NCI-H1417 (cell line): ENCODE data around the gene CEL.

Source experiments
- DNase-seq, 3 experiments: peaks; one replicate each; lab custom pipeline; 2025; lab: John Stamatoyannopoulos, UW

Gene CEL

GRCh38 chr9:133061764-133062145, at the start of gene CEL:
Gene CEL, plus strand, starts transcription at chr9:133061981. Its CDS starts 22 bp downstream, at chr9:133062003.
- DNase-seq = peak; percentile 2 to 96 (median 90)

GRCh38 chr9:133014696-133015095, 47.1 kb upstream of the CEL start:
- no peak for DNase-seq

- DNase-seq = peak in 1 of 3 experiments; percentile 8
These were observed 38.5 kb upstream of the CEL start for GRCh38 chr9:133023117-133023890.

GRCh38 chr9:133026426-133026825, 35.4 kb upstream of the CEL start:
- no peak for DNase-seq

- no peak for DNase-seq
These were observed 34.6 kb upstream of the CEL start for GRCh38 chr9:133027134-133027533.

GRCh38 chr9:133028221-133028620, 33.6 kb upstream of the CEL start:
- DNase-seq = no peak

- no peak for DNase-seq
These were observed 31.8 kb upstream of the CEL start for GRCh38 chr9:133029994-133030316.

- DNase-seq = peak; percentile 96 to 100 (median 99)
These were observed 31.3 kb upstream of the CEL start, which contains the start of gene GTF3C5 for GRCh38 chr9:133030317-133031129. Gene GTF3C5, plus strand, starts transcription at chr9:133030997. Its CDS starts 15 bp downstream, at chr9:133031012.

GRCh38 chr9:133031130-133031422, 30.7 kb upstream of the CEL start:
- no peak for DNase-seq

GRCh38 chr9:133031496-133031911, 30.3 kb upstream of the CEL start:
- peak in 1 of 3 experiments; percentile 32 for DNase-seq

- DNase-seq = no peak
These were observed 29.6 kb upstream of the CEL start for GRCh38 chr9:133032171-133032570.

GRCh38 chr9:133035669-133036068, 26.1 kb upstream of the CEL start:
- DNase-seq = no peak

GRCh38 chr9:133037775-133038515, 23.8 kb upstream of the CEL start:
- no peak for DNase-seq

- DNase-seq = peak in 2 of 3 experiments; percentile 17 to 53
These were observed 20.8 kb upstream of the CEL start for GRCh38 chr9:133040892-133041479.

- DNase-seq = no peak
These were observed 19.8 kb upstream of the CEL start for GRCh38 chr9:133041958-133042357.

- DNase-seq = no peak
These were observed 19.1 kb upstream of the CEL start for GRCh38 chr9:133042676-133043075.

GRCh38 chr9:133043449-133044035, 18.2 kb upstream of the CEL start:
- no peak for DNase-seq

- DNase-seq = no peak
These were observed 17.7 kb upstream of the CEL start for GRCh38 chr9:133044125-133044524.

GRCh38 chr9:133044661-133045060, 17.1 kb upstream of the CEL start:
- no peak for DNase-seq

- DNase-seq = no peak
These were observed 16.6 kb upstream of the CEL start for GRCh38 chr9:133045132-133045531.

- DNase-seq = no peak
These were observed 15.4 kb upstream of the CEL start for GRCh38 chr9:133046196-133046899.
